GM08714 (cell line): ENCODE data around the gene RAB3D.

Experiments
- H3K4me3 ChIP-seq: fragments of 200-500 bp; sonication (Bioruptor generic); 2 replicates; pipeline ENCODE4 v1.5.1; 2014; ENCODE audit warnings: mild to moderate bottlenecking, low read length, inconsistent platforms
- ZNF274 ChIP-seq: IDR thresholded peaks from 2 replicates; pipeline ENCODE4 v1.6.1; 2012; ENCODE audit warnings: mild to moderate bottlenecking, low read depth, low read length

Gene RAB3D

DNA sequence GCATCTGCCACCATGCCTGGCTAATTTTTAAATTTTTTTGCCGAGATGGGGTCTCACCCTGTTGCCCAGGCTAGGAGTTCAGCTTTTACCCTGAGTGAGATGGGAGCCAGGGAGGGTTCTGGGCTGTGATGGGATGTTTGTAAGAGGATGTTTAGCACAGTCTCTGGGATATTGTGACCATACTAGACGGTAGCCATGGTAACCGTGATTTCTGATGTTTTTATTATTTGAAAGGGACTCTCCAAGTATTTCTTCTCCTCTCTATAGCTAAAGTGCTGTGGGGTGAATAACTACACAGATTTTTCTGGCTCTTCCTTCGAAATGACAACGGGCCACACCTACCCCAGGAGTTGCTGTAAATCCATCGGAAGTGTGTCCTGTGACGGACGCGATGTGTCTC lies 33.1 kb downstream of the RAB3D start:
- no peak for TF ChIP-seq ZNF274
- no peak overlapping the region for H3K4me3 ChIP-seq

- no peak overlapping the region for H3K4me3 ChIP-seq
- TF ChIP-seq ZNF274: no peak
Measured at GRCh38 chr19:11304936-11305335, 34.5 kb downstream of the RAB3D start.

- no peak for TF ChIP-seq ZNF274
- no peak overlapping the region for H3K4me3 ChIP-seq
Measured at GRCh38 chr19:11300811-11301120, 38.7 kb downstream of the RAB3D start.

GRCh38 chr19:11299946-11300810 lies 39.3 kb downstream of the RAB3D start:
- TF ChIP-seq ZNF274: no peak
- no peak overlapping the region for H3K4me3 ChIP-seq

DNA sequence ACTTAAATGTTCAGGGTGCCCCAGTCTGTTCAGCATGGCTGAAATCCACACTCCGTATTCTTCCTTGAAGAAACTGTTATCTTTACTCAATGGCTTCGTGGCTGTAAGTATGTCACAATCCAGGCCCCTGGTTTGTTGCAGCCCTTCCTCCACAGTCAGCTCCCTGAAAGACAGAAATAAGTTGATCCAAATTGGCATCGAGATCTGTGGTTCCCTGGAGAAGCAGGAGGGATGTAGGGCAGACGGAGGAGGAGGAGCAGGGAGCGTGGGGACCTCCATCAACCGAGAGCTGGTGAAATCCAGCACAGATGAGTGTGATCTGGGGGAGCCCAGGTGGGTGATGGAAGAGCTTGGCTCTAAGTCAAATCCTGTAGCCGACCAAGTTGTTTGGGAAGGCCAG lies 43.2 kb downstream of the RAB3D start:
- H3K4me3 ChIP-seq: no peak overlapping the region
- TF ChIP-seq ZNF274: no peak

GRCh38 chr19:11295665-11296245 lies 43.7 kb downstream of the RAB3D start, which contains the start of gene TSPAN16:
TSPAN16 (plus strand) TSS chr19:11296160; CDS start chr19:11296298, 138 bp downstream.
- H3K4me3 ChIP-seq: no peak within 1 kb of the TSS
- no peak for TF ChIP-seq ZNF274

DNA sequence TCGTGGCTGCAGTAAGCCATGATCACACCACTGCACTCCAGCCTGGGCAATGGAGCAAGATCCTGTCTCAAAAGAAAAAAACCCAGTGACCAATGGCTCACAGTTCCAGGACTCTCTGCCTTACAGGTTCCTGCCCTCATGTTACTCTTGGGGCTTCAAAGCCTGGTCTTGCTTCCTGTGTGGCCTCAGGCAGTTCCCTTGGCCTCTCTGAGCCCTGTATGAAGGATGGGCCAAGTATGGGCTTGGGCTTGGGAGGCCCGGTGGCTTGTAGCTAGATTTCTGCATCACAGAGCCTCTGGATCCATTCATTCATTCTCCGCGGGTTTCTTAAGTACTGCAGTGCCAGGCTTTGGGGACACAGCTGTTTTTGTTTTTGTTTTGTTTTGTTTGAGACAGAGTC lies 44.3 kb downstream of the RAB3D start:
- TF ChIP-seq ZNF274: no peak
- no peak overlapping the region for H3K4me3 ChIP-seq

DNA sequence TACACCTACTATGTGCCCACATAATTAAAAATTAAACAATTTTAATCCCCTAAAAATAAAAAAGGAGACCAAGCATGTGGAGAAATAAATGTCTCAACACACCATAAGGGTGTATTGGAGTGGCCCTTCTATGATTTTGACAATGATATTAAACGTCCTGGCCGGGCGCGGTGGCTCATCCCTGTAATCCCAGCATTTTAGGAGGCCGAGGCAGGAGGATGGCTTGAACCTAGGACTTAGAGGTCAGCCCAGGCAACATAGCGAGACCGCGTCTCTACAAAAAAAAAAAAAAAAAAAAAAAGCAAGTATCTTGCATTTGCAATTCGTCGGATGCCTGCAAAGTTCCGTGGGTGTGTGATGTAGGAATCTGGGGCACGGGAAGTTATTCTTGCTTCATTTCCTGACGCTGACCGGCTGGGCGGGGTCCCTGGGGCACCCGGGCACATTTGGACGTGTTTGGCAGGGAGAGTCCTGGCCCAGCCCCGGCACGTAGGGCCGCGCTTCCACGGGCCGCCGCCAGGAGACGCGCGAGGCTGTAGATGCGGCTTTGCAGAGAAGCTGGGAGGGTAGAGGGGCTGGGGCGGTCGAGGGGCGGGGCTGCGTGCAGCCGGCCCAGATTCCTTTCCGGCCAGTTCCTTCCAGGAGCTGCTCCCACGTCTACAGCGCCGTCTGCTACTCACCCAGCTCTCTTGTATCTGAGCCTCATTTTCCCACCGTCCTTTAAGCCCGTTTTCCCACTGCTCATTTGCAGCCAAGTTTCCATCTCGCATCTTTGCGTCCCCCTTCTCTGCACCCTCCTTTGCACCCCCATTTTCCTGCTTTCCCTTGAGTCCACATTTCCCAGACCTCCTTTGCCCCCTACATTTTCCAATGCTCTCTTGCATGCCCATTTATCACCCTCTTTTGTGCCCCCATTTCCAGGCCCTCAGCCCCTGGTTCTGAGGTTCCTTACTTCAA lies 45.7 kb downstream of the RAB3D start:
- H3K4me3 ChIP-seq: no peak overlapping the region
- no peak for TF ChIP-seq ZNF274

DNA sequence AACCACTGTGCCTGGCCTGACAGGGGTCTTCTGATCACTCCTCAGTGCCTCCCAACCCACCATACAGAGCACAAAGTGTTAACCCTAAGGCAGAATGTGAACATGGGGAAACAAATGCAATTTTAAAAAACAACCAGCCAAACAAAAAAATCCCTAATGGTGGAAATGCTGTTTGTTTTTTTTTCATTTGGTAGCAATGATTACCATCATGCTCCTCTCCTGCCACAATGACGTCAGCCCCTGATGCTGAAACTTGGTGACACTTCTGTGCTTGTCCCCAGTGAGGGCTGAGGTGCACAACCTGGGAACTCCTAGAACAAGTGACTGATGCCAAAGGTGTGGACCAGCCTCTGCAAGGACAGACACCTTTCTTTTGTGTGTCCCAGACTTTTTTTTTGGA lies 47.5 kb downstream of the RAB3D start:
- H3K4me3 ChIP-seq: no peak overlapping the region
- TF ChIP-seq ZNF274: no peak

DNA sequence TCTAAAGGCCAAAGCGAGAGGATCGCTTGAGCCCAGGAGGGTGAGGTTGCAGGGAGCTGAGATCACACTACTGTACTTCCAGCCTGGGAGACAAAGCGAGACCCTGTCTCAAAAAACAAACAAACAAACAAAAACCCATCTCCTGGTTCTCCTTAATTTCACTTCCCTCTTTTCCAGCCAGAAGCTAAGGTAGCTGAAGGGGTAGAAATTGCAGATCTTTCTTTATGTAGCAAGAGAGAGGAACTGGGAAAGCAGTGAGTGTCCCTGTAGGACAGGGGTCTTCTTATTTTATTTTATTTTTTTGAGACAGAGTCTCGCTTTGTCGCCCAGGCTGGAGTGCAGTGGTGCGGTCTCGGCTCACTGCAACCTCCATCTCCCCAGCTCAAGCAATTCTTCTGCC lies 48.0 kb downstream of the RAB3D start:
- TF ChIP-seq ZNF274: no peak
- H3K4me3 ChIP-seq: no peak overlapping the region

- no peak overlapping the region for H3K4me3 ChIP-seq
- no peak for TF ChIP-seq ZNF274
Measured at GRCh38 chr19:11290256-11290655, 49.2 kb downstream of the RAB3D start.

DNA sequence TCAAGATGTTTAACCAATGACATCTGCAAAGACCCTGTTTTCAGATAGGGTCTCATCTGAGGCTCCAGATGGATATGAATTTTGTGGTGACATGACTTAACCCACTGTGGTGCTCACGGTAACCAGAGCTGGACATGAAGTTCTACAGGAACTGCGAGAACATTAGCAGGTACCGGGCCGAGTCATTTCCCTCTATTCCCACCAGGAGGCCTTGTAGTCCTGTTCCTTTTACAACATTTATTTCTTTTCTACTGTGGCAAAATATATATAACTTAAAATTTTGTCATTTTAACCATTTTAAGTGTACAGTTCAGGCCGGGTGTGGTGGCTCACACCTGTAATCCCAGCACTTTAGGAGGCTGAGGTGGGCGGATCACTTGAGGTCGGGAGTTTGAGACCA lies 51.1 kb downstream of the RAB3D start:
- no peak overlapping the region for H3K4me3 ChIP-seq
- TF ChIP-seq ZNF274: no peak

DNA sequence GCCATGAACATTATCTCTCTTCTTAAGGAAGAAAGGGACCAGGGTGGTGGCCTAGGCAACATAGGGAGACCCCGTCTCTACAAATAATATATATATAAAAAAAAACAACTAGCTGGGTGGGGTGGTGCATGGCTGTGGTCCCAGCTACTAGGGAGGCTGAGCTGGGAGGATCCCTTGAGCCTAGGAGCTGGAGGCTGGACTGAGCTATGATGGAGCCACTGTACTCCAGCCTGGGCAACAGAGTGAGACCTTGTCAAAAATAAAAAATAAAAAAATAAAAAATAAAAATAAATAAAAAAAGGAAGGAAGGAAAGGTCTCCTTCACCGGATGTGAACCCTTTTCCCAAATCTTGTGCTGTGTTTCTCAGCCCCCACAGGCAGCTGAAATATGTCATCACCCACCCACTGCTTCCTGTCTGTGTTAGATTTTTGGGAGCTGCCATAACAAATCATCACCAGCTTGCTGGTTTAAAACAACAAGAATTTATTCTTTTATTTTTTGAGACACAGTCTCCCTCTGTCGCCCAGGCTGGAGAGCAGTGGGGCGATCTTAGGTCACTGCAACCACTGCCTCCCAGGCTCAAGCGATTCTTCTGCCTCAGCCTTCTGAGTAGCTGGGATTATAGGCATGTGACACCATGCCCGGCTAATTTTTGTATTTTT lies 53.0 kb downstream of the RAB3D start:
- TF ChIP-seq ZNF274: no peak
- H3K4me3 ChIP-seq: no peak overlapping the region

- no peak overlapping the region for H3K4me3 ChIP-seq
- no peak for TF ChIP-seq ZNF274
Measured at GRCh38 chr19:11284515-11284914, 54.9 kb downstream of the RAB3D start.
